GM19397 (cell line): ENCODE measurements around the gene USP43.
"Not testable (repeated sequence)": the region's sequence is repeated elsewhere in the genome, so short reads cannot be mapped to it uniquely, and the experiment has no call there.

Source experiments
- ATAC-seq: cut with Tn5 transposase; IDR thresholded peaks from one replicate; pipeline ENCODE4 v1.9.1; 2021; ENCODE audit warnings: mild to moderate bottlenecking, moderate library complexity; ENCODE audit not compliant: unreplicated experiment

USP43 gene

GRCh38 chr17:9644910-9645751, at the start of gene USP43:
Gene USP43 (plus strand): TSS chr17:9645517. CDS start chr17:9645633, 116 bp downstream.
- ATAC-seq: no peak

- not testable (repeated sequence) for ATAC-seq
Measured at GRCh38 chr17:9597638-9598037, 47.7 kb upstream of the USP43 start.

GRCh38 chr17:9598661-9599060, 46.7 kb upstream of the USP43 start:
- no peak for ATAC-seq

GRCh38 chr17:9604583-9604982, 40.7 kb upstream of the USP43 start:
- not testable (repeated sequence) for ATAC-seq

GRCh38 chr17:9606453-9606852, 38.9 kb upstream of the USP43 start:
- ATAC-seq: no peak

GRCh38 chr17:9607058-9607457, 38.3 kb upstream of the USP43 start:
- not testable (repeated sequence) for ATAC-seq

GRCh38 chr17:9611557-9611956, 33.8 kb upstream of the USP43 start:
- ATAC-seq: no peak

GRCh38 chr17:9612006-9612405, 33.3 kb upstream of the USP43 start:
- ATAC-seq: no peak

- ATAC-seq: no peak
Measured at GRCh38 chr17:9615486-9615885, 29.8 kb upstream of the USP43 start.

GRCh38 chr17:9622961-9623360, 22.4 kb upstream of the USP43 start:
- no peak for ATAC-seq

GRCh38 chr17:9628509-9628908, 16.8 kb upstream of the USP43 start:
- no peak for ATAC-seq

- ATAC-seq: no peak
Measured at GRCh38 chr17:9632741-9633140, 12.6 kb upstream of the USP43 start.

- ATAC-seq: no peak
Measured at GRCh38 chr17:9635340-9635739, 10.0 kb upstream of the USP43 start.

GRCh38 chr17:9636501-9636900, 8.8 kb upstream of the USP43 start:
- no peak for ATAC-seq

GRCh38 chr17:9640388-9640787, 4.9 kb upstream of the USP43 start:
- ATAC-seq: not testable (repeated sequence)

- no peak for ATAC-seq
Measured at GRCh38 chr17:9643611-9644010, 1.7 kb upstream of the USP43 start.

GRCh38 chr17:9645851-9646545, 681 bp downstream of the USP43 start:
- ATAC-seq: no peak

GRCh38 chr17:9646546-9646885, 1.2 kb downstream of the USP43 start:
- no peak for ATAC-seq

- no peak for ATAC-seq
Measured at GRCh38 chr17:9647014-9647413, 1.7 kb downstream of the USP43 start.

GRCh38 chr17:9648521-9649110, 3.3 kb downstream of the USP43 start:
- ATAC-seq: no peak

- no peak for ATAC-seq
Measured at GRCh38 chr17:9658593-9659211, 13.4 kb downstream of the USP43 start.
